ENCODE data around the gene CNNM3. TPM values are rescaled to one million over a fixed set of nuclear protein-coding genes. Genes with fewer than 3 reads are reported as not detected.
"Not testable (repeated sequence)": the region's sequence is repeated elsewhere in the genome, so short reads cannot be mapped to it uniquely, and the experiment has no call there.

The CNNM3 gene
- total RNA-seq, 1 donor from 2014 or later, result 5.5 TPM

DNA sequence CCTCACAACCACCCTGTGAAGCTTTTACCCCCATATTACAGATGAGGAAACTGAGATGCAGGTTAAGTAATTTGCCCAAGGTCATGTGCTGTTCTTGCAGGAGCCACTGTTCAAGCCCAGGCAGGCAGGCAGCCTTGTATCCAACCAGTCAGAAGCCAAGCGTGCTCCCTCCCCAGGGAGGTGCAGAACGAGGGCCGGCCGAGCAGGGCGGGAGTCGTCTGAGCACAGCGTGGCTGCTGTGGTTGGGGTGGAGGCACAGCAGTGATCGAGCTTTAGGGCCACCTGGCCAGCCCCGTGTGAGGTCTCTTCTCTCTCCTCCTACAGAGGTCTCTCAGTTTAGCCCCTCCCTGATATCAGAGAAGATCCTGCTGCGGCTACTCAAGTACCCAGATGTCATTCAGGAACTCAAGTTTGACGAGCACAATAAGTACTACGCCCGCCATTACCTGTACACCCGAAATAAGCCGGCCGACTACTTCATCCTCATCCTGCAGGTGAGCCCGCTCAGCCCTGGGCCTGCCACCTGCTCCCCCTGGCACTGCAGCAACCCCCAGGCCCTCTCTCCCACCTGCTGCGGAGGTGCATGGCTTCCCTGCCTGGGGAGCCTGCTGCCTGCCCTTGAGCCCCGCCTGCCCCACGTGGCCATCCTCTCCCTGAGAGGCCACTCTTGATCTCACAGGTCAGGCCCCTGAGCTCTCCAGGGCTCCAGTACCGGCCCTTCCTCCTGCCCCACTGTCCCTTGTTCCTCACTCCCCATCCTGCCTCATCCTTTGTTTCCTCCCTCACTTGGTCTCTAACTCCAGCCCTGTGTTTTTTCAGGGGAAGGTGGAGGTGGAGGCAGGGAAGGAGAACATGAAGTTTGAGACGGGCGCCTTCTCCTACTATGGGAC lies 17.1 kb upstream of the CNNM3 start:
- no peak for DNase-seq (ENCODE audit: low read depth)

- no peak for DNase-seq (ENCODE audit: low read depth)
Measured at GRCh38 chr2:96799623-96799935, 16.5 kb upstream of the CNNM3 start.

GRCh38 chr2:96800061-96801004 lies 15.7 kb upstream of the CNNM3 start:
- DNase-seq (ENCODE audit: low read depth), result no peak

- peak; percentile 44 for DNase-seq (ENCODE audit: low read depth)
Measured at GRCh38 chr2:96801005-96801785, 14.9 kb upstream of the CNNM3 start.

DNA sequence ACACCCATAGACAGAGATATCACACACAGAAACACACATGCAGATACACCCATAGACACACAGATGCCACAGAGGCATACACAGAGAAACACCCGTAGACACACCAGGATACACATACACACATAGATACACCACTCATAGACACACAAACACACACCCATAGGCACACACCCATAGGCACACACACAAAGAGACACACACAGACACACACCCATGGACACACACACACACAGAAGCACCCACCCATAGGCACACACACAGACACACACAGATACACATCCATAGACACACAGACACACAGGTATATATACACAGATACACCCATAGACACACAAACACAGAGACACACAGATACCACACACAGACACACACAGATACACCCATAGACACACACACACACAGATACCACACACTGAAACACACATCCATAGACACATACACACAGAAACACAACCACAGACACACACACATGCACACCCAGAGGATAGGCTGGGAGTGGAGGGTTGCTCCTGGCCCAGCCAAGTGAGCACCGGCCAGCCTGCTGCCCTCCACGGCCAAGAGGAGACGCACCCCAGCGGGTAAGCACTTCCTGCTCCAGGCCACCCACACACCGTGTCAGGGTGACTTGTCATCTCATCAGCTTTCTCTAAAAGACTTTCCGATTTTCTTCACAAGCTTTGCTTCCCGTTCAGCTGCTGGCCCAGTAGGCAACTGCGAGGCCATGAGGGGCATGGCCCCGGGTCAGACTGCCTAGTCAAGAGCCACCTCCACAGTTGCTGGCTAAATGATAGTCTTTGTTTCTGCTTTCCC lies 14.1 kb upstream of the CNNM3 start:
- no peak for DNase-seq (ENCODE audit: low read depth)

- DNase-seq (ENCODE audit: low read depth), result no peak
Measured at GRCh38 chr2:96802721-96803120, 13.3 kb upstream of the CNNM3 start.

DNA sequence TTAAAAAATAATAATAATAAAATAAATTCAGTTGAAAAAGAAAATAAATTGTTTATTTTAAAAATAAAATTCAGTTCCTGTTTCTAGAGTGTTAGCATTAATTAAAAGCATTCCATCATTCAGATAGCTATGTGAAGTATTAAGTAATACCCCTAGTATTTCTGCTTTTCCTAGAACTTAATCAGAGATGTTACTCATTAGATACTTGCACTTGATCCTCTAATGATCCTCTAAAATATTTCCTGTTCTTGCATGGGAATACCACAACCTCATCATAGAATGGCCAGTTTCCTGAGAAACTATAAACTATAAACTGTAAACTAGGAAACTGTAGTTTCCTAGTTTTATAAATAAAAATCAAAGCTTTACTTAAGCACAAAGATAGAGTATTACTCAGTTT lies 11.1 kb upstream of the CNNM3 start:
- DNase-seq (ENCODE audit: low read depth), result no peak

- DNase-seq (ENCODE audit: low read depth), result not testable (repeated sequence)
Measured at GRCh38 chr2:96805946-96806345, 10.1 kb upstream of the CNNM3 start.

DNA sequence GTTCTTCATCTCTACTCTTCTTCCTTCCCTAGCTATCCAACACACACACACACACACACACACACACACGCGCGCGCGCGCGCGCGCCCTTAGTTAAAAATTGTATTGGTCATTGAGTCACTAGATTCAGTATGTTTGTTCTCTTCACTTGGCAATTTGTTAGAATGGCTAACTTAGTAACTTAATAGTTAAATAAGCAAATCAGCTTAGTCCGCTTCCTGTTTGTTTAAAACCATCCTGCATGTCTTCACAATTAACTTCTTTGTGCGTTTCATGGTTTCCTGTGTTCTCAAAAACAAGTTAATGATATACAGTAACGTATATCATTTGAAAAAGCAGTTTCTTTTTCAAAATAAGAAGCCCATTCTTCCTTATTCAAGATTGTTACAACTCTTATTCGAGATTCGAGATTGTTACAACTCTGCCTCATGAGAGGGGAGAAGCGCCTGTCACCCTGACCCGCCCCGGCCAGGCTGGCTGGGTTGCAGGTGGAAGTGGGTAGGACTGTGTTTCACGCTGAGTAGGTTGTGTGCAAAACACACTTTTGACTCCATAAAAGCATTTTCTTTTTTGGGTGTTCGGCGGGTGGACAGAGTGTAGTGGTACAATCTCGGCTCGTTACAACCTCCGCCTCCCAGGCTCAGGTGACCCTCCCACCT lies 9.5 kb upstream of the CNNM3 start:
- no peak for DNase-seq (ENCODE audit: low read depth)

DNA sequence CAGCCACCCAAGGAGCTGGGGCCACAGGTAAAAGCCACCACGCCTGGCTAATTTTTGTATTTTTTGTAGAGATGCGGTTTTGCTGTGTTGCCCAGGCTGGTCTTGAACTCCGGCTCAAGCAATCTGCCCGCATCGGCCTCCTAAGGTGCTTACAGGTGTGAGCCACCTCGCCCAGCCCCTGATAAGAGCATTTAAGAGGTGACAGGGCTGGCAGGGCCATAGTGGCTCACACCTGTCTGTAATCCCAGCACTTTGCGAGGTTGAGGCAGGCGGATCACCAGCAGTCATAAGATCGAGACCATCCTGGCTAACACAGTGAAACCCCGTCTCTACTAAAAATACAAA lies 9.0 kb upstream of the CNNM3 start:
- no peak for DNase-seq (ENCODE audit: low read depth)

- no peak for DNase-seq (ENCODE audit: low read depth)
Measured at GRCh38 chr2:96808176-96808837, 7.8 kb upstream of the CNNM3 start.

- no peak for DNase-seq (ENCODE audit: low read depth)
Measured at GRCh38 chr2:96809216-96809882, 6.7 kb upstream of the CNNM3 start.

DNA sequence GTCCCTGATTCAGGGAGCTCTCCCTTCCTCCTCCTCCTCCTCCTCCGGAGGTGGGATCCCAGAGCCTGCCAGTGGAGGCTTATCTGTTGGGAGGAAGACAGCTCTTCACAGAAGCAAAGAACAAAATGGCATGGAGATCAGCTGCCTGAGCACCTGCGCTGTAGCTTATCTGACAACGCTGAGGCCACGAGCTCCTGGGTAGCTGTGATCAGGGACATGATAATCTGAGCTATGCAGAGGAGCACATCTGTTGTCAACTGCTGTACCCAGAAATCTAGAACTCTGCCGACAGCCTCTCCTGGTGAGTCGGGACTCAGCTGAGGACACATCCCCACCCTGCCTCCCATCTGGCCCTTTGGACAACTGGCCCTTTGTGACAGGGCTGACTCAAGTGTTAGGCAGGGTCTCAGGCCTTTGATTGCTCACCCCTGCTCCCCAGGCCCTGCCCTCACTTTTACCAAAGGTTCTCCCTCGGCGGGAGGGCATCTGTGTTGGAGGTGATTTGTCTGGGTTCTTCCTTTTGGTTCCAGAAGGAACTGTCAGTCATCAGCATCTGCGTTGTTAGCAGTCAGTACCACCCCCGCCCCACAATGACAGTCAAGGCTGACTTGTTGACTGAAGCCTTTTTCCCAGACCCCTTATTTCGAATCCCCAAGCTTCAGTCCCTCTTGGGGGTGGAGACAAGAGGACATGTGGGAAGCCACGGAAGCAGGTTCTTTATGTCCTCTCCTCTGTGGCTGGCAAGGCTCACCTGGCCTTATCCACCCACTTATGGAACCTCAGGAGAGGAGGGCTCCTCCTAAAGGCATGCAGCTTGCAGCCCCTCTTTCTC lies 5.9 kb upstream of the CNNM3 start:
- peak; percentile 24 for DNase-seq (ENCODE audit: low read depth)

GRCh38 chr2:96810783-96811192 lies 5.3 kb upstream of the CNNM3 start:
- DNase-seq (ENCODE audit: low read depth), result no peak

DNA sequence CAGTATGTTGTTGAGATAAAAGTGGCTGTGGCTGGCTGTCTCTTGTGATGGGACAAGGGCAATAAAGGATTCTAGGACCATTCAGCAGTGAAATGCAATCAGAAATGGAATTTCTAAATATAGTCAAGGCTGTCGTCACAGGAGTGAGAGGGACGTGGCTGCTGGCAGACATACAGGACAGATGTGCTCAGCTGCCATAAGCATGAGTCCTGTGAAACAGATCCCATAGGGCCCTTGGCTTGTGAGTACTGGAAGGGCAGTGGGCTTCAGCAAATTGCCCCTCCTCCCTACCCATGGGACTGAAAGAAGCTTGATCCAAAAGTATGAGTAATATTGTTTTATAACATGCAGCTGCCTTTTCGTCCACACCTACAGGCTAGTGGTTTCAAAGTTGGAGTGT lies 4.2 kb upstream of the CNNM3 start:
- DNase-seq (ENCODE audit: low read depth), result peak; percentile 64

DNA sequence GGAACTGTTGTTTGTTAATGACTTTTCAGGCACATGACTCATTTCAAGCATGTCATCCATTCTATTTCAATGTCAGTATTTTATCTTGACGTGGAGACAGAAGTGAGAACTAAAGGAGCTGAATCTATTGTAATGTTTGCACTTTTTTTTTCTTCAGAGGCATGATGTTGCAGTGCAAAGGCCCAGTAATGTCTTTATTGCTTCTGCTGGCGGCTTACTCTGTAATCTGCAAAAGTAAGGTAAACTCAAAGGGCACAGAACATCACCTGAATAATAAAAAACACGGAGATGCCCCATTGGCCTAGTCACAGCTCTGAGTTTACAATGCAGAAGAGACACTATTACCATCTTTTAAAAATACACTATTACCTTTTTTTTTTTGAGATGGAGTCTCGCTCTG lies 2.4 kb upstream of the CNNM3 start:
- no peak for DNase-seq (ENCODE audit: low read depth)

DNA sequence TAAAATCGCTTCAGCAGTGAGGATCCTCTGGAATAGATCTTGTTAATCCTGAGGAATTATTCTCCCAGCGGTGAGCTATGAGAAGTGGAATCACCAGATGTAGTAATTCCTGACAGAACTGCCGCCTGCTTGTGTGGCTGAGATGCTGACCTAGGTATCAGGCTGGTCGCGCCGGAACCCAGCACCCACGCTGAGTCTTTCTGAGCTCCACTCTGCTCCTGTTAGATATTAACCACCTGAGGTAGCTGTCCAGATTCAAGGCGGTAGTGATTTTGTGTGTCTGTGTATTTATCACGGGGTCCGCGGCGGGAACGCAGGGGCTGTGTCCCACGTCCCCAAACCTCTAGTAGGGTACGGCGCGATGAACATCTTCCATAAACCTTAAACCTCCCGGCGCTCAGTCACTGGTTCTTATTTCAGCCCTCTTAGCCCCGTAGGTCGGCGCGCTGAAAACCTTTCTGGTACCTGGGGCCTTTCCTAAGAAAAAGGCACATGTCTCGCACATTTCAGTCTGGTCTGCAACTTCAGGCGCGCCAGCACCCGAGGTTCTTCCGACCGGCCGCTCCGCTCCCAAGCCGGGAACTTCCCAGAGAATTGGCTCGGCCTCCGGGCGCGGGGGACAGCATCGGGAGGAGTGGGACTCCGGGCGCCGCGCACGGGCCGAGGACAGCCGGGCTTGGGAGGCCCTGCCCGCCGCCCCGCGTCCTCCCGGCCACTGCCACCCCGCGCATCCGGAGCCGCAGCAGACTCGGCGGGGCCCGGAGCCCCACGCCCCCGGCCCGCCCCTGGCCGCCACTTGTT lies 542 bp upstream of the CNNM3 start:
- peak; percentile 13 for DNase-seq (ENCODE audit: low read depth)

All from myocyte (in vitro differentiated cells).